Measurements from ENCODE around the gene NADK.
A peak's percentile ranks its signal among the peaks of the same experiment; 100 is the strongest.
"Not testable (repeated sequence)": the region's sequence is repeated elsewhere in the genome, so short reads cannot be mapped to it uniquely, and the experiment has no call there.

NADK gene

DNA sequence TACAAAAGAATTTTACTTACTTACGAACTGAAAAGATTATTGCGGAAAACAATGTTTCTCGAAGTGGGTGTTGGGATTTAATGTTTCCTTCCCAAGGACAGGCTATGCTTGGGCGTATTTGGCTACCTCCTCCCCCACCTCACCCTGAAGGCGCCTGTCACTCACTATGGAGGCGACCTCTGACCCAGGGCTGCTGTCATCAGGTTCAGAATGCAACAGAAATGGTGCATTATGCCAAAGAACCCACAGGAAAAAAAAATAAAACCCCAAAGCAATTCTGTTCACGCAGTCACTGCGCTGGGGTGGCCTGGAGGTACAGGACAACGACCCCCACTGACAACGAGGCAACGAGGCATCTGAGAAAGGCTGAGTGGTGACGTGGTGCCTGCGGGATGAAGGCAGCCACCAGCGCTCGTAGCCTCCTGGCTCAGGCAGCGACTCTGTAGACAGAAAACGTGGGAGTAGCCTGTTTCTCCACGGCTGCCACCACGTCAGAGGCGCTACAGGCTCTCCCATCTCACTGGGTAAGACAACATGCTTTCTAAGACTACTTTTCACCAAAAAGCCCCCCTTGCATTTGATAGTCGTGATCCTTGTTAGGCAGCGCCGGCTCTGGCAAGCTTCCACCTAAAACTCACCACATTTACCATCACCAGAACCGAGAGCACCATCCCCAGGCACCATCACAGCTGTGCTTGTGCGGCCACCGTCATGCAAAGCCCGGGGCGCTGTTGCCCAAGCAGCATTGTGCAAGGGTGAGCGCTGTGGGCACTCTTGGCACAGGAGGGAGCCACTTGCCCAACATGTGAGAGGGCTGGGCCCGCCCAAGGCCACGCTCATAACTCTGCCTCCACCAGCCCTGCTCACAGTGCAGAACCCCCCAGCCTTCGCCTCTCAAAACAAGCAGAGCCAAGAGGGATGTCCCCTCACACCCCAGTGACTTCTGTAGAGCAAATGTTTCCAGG is 14.3 kb downstream of the NADK start:
- peak; percentile 24 for DNase-seq

DNA sequence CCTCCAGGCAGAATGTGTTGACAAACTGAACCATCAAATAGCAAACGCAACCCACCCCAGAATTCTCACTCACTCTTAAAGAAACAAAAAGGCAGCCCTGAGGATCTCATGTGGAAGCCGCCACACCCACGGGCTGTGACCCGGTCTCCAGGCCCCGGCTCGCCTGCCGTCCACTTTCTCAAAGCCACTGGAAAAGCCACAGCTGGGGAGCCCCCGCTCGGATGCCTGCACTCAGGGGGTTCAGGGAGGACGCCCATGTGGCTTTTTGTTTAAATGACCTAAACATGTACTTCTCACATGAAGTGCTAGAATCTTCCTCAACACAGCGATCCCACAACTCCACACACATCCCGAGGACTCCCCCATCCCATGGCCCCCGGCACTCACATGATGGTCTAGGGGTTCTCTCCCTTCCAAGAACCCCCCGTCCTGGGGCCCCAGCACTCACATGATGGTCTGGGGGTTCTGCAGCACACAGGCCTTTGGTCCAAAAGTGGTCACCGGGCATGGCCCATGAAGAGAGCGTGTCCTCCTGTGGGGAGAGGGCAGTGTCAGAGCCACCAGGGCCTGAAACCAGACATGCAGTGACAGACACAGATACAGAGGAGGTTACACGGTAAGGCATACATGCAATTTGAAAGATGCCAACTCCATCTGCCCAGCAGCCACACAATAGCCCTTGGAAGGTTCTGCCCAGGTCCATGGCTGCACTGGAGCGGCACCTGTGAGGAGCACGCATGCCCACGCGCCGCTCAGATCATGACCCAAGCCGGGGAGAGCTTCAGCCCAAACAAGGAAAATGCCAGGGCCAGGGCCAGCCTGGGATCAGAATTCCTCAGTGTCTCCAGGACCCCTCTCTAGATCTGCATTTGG is 16.5 kb downstream of the NADK start:
- DNase-seq, result no peak

DNA sequence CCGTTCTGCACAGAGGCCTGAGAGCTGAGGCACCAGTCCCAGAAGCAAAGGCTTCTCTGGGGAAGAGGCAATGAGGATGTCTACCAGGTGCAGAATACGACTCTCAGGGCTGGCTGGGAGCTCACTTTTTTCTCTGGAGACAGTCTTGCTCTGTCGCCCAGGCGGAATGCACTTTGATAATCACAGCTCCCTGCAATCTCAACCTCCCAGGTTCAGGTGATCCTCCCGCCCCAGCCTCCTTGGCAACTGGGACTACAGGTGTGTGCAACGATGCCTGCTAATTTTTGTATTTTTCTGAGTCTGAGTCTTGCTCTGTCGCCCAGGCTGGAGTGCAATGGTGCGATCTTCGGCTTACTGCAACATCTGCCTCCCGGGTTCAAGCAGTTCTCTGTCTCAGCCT is 17.6 kb downstream of the NADK start:
- no peak for DNase-seq

DNA sequence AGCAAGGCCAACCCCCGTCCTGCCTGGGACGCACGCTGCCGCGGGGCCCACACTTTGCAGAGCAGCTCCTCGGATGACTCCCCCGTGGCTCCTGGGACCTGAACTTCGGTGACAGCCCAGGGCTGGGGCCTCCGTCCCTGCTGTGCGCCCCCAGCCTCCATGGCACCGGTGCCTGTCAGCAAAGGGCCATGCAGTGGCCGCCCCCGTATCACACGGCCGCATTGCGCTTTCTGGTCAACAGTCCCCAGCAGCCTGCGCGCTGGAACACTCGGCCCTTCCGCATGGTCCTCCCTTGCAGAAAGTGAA is 18.0 kb downstream of the NADK start:
- DNase-seq, result no peak

DNA sequence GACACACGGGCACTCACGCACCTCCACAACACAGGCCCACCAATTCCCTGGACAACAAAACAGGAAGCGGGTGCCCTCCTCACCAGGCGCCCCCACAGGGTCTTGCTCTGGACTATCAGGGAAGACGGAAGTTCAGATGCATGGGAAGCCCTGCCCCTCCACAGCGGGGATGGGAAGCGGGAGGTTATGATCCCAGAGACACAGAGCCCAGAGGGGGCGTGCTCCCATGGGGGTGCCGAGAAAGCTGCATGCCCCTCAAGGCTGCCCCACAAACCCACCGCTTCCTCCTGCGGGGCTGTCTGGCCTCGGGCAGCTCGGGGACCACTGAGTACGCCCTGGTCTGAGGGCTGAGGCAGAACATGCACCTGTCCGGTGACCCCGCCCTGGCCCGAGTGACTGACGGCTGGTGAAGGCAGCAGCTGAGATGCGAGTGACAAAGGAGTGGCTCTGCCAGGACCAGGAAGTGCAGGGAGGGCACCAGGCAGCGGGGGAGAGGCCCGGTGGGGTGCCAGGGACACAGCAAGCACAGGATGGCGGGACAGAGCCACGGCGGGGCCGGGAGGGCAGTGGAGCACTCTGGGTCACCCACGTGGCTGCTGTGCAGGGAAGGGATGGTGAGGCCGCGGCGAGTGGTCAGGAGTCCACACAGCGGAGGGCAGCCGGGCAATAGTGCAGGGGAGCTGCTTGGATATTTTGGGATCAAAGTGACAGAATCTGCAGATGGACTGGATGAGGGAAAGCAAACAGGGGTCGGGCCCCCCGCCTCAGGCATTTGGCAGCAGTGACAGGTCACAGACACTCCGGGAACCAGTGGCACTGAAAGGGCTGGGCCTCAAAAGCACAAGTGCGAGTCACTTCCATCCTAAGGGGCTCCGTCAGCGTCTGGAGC is 18.6 kb downstream of the NADK start:
- no peak for DNase-seq

DNA sequence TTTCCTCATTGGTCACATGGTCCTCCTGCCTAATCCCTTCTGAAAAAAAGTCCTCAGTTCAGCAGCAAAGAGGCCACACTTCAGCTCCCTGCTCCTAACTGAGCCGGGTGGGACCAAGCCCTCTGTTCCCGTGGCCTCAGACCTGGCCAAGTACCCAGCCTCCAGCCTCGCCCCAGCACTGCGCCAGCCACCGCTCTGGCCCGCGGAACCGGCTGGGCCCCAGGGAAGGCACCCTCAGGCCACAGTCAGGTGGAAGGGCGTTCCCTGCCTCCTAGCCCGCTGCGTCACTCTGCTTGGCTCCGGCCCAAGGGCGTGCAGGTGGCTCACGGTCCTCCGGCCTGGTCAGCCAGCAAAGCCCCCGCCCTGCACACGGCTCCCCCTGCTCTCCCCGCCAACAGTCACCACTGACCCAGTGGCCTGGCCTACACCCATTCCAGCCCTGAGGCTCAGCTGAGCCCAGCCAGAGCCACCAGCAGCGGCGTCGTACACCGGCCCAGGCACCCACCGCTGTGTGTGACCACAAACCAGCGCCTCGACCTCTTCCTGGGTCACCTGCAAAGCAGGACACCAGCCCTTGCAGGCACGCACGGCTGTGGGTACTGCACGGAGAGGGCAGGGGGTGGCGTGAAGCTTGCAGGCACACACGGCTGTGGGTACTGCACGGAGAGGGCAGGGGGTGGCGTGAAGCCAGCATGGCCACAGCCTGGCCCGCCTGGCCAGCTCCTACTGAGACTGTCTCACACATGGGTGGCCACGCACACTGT is 19.4 kb downstream of the NADK start:
- no peak for DNase-seq

DNA sequence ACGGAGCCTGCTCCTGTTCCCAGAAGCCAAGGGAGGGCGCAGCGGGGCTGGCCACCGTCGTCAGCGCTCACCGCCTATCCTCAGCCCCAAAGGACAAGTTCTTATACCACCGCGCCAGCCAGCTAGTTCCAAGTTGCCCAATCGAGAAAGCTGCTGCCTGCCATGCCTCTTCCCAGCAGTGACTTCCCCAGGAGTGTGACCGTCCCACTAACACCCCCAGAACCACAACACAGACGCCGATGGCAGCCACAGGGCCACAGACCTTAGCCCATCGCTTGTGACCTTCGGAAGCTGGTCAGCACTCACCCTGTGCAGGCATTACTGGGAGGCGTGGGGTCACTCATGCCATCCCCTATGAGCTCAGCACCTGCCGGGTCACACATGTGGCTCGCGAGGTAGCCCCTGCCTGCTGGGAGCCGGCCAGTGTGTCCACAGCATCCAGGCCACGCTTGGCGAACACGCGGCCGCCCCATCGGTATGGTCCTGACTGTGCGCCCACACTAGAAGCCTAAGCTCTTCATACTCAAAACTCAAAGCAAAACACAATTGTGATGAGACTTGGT is 20.1 kb downstream of the NADK start:
- no peak for DNase-seq

DNA sequence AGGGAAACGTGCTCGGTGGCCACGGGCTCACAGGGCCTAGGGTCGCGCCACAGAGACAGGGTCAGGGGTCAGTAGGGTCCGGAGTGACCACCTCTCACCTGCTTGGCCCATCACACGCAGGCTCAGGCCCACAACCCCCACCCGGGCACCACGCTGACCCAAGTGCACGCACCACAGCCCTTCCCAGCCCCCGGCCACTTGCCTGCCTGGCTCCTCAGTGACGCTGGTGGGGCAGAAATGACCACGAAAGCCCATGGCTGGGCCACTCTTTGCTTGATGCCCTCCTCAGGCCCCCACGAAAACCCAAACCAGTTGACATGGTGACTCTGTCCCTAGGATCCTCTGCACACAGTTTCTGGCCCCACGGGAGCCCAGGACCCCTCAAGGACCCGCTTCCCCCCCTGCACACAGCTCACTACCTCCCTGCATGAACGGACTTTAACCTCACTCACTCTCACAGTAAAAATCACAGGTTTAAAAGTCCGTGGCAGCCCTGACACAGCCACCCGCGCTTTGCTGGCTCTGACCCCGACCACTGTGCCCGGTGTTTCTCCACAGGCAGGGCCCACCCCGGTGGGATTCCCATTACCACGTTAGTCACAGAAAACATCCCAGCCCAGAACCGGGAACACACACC is 20.7 kb downstream of the NADK start:
- no peak for DNase-seq

DNA sequence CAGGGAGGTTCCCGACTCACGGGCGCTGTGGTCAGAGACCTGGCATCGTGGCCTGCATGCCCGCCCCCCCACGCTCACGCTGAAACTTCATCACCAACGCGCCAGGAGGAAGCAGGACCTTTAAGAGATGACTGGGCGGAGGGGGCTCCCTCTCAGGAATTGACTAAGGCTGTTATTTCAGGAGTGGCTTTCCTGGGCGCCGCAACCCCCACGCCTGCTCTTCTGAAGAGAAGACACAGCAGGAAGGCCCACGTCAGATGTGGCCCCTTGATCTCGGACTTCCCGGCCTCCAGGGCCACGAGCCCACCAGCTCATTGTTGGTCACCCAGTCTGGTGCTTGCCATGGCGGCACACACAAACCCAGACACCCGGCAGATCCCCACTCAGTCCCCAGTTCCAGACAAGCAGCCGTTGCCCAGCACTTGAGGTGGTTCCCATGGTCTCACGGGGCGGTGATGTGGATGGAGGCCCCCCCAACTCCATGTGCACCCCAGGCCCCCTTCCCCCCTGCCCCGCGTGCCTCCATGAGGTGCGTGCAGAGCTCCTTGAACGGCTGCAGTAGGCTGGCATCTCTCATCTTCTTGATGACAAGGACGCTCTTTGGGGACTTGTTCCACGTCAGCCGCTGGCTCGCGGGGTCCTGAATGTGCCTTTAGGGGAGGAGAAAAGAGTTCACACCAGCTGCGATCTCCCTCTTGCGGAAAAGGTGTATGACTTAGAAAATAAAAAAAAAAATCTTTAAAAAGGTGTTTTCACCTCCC is 21.4 kb downstream of the NADK start:
- DNase-seq, result no peak

DNA sequence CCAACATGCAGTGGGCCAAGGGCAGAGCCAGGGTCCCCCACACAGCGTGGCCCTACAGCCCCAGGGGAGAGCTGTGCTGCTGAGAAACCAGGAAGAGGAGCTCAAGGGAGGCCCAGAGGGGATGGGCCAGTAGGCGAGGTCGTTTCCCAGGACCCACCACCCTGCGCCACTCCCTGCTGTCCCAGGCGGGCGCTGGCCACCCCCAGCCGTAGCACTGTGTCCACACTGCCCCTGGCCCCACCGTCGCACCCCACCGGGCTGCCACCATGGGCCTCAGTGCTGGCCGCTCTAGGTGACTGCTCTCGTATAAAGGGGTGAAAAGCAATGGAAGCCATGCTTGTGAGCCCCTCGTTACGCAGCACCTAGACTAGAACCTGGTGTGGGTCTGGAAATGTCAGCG is 22.4 kb downstream of the NADK start:
- DNase-seq, result no peak

DNA sequence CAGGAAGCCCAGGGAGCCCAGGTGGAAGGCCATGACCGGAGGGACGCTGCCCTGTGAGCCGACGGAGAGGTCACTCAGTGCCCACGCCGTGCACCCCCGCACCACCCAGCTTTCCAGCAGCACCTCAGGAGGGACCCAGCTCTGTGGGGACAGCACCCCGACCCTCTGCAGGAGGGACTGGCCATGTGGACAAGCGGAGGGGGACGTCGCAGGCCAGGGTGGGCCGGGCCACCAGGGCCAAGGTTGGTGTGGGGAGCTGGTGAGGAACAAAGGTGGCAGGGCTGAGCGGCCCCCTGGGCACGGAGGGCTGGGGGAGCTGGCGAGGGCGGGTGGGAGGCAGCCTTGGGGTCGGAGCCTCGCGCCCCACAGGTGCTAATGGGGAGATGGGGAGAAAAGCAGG is 22.8 kb downstream of the NADK start:
- DNase-seq, result no peak

DNA sequence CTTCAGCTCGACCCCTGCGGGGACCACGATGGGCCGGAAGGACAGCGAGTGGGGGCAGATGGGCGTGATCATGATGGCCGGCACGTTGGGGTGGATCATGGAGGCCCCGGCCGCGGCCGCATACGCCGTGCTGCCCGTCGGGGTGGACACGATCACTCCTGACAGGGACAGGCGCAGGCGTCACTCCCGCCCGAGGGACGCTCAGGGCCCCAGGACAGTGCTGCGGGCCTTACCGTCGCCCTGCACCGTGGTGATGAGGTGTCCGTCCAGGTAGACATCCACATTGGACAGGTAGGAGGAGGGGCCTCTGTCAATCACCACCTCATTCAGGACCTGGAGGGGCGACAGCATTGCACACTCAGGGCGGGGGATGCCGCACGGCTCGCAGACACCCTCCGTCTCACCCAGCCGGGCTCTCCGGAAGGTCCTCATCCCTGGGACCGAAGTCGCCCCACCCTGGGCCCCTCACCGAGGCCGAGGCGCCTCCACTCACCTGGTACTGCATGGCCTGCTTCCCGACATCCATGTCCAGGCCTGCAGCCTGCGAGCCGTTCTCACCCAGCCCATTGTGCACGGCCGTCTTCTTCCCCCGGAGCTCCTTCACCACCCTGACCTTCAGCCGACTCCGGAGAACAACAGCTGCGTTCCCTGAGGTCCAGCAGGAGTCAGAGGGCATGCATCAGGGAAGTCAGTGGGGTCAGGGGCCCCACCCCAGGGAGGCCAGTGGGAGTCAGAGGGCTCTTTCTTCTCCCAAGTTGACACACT is 24.0 kb downstream of the NADK start:
- no peak for DNase-seq

DNA sequence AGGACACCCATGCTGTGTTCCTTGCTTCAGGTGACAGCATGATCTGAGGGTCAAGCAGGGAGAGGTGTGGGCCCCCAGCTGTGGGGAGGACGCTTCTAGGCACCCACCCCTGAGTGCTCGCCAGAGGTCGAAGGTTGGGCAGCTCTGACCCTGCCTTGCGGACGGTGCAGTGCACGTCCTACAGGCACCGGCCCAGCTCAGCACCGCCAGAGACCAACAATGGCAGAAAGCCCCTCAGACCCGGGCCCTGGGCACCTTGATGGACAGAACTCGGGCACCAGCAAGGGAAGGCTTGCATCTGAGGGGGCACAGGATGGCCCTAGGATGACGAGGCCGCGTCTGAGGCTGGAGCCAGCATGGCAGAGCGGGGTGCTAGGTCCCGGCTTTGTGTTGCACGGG is 24.7 kb downstream of the NADK start:
- no peak for DNase-seq

DNA sequence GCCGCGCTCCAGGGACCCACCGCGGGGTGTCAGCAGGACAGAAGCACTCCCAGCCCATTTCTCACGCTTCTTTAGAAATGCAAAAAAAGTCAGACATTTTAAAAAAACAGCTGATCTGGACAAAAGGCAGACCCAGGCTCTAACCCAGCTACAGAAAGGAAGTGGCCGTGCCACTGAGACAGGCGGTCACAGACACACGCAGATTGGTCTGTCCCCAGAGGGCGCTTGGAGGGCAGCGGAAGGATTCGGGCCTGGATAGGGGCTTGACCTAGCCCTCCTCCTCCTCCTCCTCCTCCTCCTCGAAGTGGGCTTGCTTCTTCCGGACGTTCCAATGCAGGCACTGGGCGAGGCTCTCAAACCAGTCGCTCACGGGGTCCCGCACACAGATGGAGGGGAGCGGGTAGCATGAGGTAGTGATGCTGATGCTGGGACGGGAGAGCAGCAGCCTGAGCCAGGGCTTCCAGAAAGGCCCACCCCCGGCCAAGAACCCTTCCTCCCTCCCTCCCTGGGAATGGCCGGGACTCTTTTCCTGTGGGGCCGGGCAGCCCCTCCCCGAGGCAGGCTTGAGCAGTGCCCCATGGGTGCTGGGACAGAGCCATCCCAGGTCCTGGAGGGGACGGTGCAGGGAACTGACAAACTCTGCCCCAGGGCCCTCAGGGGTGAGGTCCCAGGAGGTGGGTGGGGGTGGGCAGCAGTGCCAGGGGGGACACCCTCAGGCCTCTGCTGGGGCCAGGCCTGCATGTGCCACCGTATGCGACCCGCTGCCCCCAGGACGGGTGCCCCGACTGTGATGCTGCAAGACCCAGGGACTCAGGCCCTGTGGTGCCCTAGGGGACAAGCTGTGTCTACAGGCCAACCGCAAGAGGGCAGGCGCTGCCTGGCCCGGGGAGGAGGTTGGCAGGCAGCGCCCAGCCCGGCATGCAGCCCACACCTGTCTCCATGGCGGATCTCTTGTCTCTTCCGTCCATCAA is 25.3 kb downstream of the NADK start:
- no peak for DNase-seq

DNA sequence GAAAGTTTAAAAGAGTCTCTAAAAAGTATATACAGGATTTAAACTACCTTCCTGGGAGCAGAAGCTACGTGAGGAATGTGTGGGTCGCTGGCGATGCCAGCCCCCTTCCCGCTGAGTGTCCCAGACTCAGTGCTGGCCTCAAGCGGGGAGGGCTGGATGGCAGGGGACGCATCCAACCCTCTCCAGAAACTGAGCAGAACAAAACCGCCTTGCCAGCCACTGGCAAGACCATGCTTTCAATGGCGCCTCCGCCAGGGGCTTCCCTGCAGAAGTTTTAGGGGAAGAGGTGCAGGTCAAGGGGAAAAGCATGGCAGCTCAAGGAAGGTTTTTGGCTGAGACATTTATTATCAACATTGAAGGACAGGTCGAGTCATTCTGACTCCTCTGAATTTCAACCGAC is 26.1 kb downstream of the NADK start:
- no peak for DNase-seq

DNA sequence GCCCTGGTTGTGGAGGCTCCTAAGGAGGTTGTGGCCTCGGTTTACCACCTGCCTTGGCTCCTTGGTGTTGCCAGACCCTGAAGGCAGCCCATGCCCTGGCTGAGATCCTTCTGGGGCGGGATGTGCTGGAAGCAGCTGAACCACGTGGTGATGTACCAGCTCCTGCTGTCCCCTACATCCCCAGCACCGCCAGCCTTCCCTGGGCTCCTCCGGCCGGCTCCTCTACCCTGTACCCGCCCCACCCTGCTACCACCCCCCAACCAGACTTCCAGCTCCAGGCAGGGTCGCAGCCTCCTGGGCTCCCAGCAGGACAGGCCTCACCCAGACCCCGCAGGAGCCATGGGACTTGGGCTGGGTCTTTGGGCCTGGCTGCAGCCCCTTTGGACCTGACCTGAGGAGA is 28.3 kb downstream of the NADK start:
- not testable (repeated sequence) for DNase-seq

DNA sequence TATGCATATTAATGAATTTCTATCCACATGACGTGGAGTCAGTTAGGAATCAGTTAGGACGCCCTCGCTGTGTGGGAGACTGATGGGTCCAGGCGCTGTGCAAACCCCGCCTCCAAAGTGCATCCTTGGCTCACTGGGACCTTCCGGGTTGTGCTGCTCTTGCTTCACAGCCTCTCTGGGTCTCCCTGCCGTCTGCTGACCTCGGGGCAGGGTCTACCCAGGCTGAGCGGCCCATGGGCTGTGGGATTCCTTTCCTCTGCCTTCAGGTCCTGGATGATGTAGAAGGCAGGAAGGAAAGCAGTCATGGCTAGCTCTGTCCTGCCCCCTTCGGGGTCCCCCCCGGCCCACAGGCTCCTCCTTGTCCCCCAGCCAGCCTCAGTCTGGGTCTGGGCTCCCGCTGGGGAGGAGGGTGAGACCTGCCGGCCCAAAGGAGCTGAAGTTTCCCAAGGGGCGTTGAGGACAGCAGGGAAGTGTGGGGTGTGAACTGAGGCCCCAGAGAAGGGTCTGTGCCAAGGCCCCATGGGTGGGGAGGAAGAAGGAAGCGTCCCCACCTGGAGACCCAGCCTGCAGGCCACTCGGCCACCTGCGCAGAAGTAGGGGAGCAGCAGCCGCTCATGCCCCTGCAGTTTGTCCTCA is 29.5 kb downstream of the NADK start:
- DNase-seq, result no peak

DNA sequence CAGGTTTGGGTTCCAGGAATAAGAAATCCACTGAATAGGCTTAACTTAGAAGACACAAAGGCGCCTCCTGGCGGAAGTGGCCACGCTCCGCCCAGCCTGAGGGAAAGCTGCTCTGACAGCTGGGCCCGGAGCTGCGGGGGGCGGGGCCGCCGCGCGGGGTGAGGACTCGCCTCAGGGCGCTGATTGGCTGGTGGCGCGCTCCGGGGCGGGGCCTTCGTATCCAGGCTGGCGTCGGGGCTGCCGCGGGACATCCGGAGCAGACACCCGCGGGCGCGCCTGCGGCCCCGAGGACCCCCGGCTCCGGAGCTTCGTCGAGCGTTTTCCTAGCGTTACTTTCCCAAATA is 31.7 kb downstream of the NADK start:
- not testable (repeated sequence) for DNase-seq

Measured in CD4-positive, alpha-beta T cell treated with Interleukin-10 for 1 hour (primary cell).